ENCODE measurements around the gene DNAJC5G.

DNAJC5G gene

DNA sequence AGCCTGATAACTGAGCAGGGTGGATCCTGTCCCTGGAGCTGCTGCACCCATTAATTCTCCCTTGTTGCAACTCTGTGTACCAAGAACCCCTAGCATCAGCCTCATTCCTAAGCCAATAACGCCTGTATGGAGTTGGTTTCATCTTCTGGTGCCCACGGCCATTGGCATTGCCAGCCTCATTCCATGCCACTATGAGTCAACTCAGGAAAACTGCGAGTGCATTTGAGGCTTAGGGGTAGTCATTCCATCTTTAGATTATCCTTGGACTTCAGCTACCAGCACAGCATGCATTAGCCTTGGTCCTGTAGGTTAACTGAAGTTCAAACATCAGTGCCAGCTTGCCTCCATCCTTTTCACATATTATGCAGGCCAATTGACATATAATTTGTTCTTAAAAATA lies 5.6 kb downstream of the DNAJC5G start:
- Histone ChIP-seq H3K4me1 (ENCODE audit: control insufficient read depth, insufficient read depth, low read length, poor library complexity, severe bottlenecking) (no peaks in the 10 kb centered on the region), H3K4me3 (ENCODE audit: insufficient read depth, low read depth, low read length, poor library complexity, severe bottlenecking) (no peak overlapping the region), H3K9me3 (ENCODE audit: control insufficient read depth, low read length) (no peaks in the 10 kb centered on the region), H3K27ac (ENCODE audit: insufficient read depth, low read length, poor library complexity, severe bottlenecking) (no peak overlapping the region), H3K27me3 (replicated peaks; ENCODE audit: control insufficient read depth, insufficient read depth, low read length, poor library complexity, severe bottlenecking) (no peaks in the 10 kb centered on the region), H3K36me3 (ENCODE audit: control insufficient read depth, insufficient read depth, low read length) (no peaks in the 10 kb centered on the region)
- no peak for DNase-seq

DNA sequence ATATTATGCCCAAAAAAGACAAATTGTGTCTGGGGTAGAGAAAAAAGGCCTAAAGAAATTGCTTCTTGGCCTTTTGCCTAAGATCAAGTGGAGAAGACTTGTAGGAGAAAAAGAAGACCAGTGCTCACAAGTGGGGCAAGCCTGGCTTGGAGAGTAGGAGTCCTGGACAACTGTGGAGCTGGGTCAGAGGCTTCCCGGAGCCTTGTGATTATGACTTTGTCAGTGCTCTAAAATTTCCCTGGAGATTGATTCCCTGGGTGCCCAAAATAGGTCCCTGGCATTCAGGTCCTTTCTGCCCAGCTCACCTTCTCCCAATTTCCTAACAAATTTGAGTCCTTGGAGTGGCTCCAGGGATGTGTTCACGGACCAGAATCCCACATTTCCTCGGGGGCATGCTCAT lies 6.2 kb downstream of the DNAJC5G start:
- Histone ChIP-seq H3K36me3 (ENCODE audit: control insufficient read depth, insufficient read depth, low read length) (no peaks in the 10 kb centered on the region), H3K4me3 (ENCODE audit: insufficient read depth, low read depth, low read length, poor library complexity, severe bottlenecking) (no peak overlapping the region), H3K4me1 (ENCODE audit: control insufficient read depth, insufficient read depth, low read length, poor library complexity, severe bottlenecking) (no peaks in the 10 kb centered on the region), H3K9me3 (ENCODE audit: control insufficient read depth, low read length) (no peaks in the 10 kb centered on the region), H3K27ac (ENCODE audit: insufficient read depth, low read length, poor library complexity, severe bottlenecking) (no peak overlapping the region), H3K27me3 (replicated peaks; ENCODE audit: control insufficient read depth, insufficient read depth, low read length, poor library complexity, severe bottlenecking) (no peaks in the 10 kb centered on the region)
- no peak for DNase-seq

DNA sequence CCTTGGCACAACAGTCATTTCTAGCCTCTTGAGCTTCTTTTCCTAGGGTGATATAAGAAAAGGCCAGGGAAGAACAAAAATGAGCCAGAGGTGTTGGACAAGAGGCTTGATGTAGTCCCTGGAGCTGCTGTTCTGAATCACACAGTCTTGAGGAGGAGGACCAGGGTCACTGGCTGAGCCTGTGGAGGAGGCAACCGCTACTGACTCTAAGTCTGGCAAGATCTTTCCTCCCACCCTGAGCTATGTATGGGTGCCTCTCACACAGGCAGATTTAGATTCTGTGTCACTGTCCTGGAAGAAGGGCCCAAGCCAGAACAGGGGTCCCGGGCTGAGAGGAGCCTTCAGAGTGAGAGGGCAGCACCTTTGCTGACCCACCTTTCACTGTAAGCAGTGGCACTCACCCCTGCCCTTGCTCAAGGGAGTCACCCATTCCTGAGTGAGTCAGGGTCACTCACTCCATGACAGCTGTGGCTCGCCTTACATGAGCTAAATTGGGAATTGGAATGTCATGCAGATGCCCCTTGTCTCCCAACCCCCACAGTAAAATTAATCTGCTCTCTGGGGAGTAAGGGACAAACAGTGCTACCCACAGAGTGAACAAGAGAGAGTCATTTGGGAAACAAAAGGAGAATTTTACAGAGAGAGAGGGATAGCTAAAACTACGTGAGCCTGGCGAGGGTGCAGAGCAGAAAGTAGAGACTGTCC lies 6.8 kb downstream of the DNAJC5G start, which contains the start of gene TRIM54:
Gene TRIM54, plus strand, starts transcription at position 575 of the 705 bp plus-strand sequence. CDS start 303 bp downstream, outside the sequence.
- Histone ChIP-seq H3K4me3 (ENCODE audit: insufficient read depth, low read depth, low read length, poor library complexity, severe bottlenecking) (no peak within 1 kb of the TSS), H3K27me3 (replicated peaks; ENCODE audit: control insufficient read depth, insufficient read depth, low read length, poor library complexity, severe bottlenecking) (no peaks in the 10 kb centered on the region), H3K9me3 (ENCODE audit: control insufficient read depth, low read length) (no peaks in the 10 kb centered on the region), H3K4me1 (ENCODE audit: control insufficient read depth, insufficient read depth, low read length, poor library complexity, severe bottlenecking) (no peaks in the 10 kb centered on the region), H3K36me3 (ENCODE audit: control insufficient read depth, insufficient read depth, low read length) (no peaks in the 10 kb centered on the region), H3K27ac (ENCODE audit: insufficient read depth, low read length, poor library complexity, severe bottlenecking) (no peak within 1 kb of the TSS)
- no peak for DNase-seq

DNA sequence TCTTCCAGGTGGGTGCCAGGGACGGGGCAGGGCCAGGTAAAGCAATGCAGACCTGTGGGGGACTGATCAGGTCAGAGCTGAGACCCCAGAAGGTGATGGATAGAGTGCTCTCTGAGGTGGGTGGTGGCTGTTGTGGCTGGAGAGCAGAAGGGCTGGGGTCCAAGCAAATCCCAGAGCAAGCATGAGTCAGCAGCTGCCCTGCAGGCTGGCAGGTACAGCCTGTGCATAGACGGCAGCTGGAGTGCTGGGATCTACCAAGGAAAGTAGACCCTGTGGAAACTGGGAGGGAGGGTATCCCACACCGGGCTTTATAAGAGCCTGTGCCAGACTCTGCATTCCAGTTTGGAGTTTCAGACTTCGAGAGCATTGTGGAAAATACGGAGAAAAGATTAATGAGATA lies 7.7 kb downstream of the DNAJC5G start:
- H3K27ac ChIP-seq (ENCODE audit: insufficient read depth, low read length, poor library complexity, severe bottlenecking): no peak overlapping the region
- no peak overlapping the region for H3K4me3 ChIP-seq (ENCODE audit: insufficient read depth, low read depth, low read length, poor library complexity, severe bottlenecking)
- H3K36me3 ChIP-seq (ENCODE audit: control insufficient read depth, insufficient read depth, low read length): no peaks in the 10 kb centered on the region
- DNase-seq: no peak
- H3K9me3 ChIP-seq (ENCODE audit: control insufficient read depth, low read length): no peaks in the 10 kb centered on the region
- H3K4me1 ChIP-seq (ENCODE audit: control insufficient read depth, insufficient read depth, low read length, poor library complexity, severe bottlenecking): no peaks in the 10 kb centered on the region
- no peaks in the 10 kb centered on the region for H3K27me3 ChIP-seq (replicated peaks; ENCODE audit: control insufficient read depth, insufficient read depth, low read length, poor library complexity, severe bottlenecking)

DNA sequence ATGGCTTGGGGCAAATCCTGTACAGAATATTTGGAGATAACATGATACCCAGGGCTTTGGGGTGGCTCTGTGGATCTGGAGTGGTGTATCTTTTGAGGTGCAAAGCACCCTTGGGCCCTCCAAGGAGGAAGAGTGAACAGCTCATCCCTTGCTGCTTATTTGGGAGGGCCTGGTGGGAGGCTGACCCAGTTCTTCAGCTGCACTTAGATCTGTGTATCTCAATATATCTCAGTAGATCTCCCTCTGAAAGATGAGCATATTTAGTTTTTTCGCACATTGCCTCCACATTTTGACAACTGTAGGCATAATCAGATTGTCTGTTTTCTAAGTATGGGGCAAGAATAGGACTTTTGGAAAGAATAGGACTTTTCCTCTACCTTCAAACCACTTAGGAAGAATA lies 9.8 kb downstream of the DNAJC5G start:
- H3K27ac ChIP-seq (ENCODE audit: insufficient read depth, low read length, poor library complexity, severe bottlenecking): no peak overlapping the region
- no peaks in the 10 kb centered on the region for H3K27me3 ChIP-seq (replicated peaks; ENCODE audit: control insufficient read depth, insufficient read depth, low read length, poor library complexity, severe bottlenecking)

DNA sequence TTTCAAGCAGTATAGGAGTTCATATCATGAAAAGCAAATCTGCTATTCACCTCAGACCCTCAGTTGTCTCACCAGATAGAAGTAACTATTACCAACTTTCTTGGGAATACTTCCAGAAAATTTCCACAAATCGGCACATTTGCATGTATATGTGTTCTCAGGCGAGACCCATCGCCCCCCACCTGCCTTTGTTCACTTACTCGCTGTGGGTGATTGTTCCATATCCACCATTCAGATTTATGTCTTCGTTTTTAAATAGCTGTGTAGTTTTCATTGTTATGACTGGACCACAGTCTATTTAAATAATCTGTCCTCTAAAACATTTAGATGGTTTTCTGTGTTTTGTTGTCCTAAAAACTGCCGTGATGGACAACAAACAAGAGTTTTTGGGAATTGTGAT lies 10.2 kb downstream of the DNAJC5G start:
- Histone ChIP-seq H3K4me1 (ENCODE audit: control insufficient read depth, insufficient read depth, low read length, poor library complexity, severe bottlenecking) (no peaks in the 10 kb centered on the region), H3K9me3 (ENCODE audit: control insufficient read depth, low read length) (no peaks in the 10 kb centered on the region), H3K36me3 (ENCODE audit: control insufficient read depth, insufficient read depth, low read length) (no peaks in the 10 kb centered on the region)

More for the DNA sequence above, 9.8 kb downstream of the DNAJC5G start:
- Histone ChIP-seq H3K4me3 (ENCODE audit: insufficient read depth, low read depth, low read length, poor library complexity, severe bottlenecking) (no peak overlapping the region), H3K9me3 (ENCODE audit: control insufficient read depth, low read length) (no peaks in the 10 kb centered on the region), H3K4me1 (ENCODE audit: control insufficient read depth, insufficient read depth, low read length, poor library complexity, severe bottlenecking) (no peaks in the 10 kb centered on the region), H3K36me3 (ENCODE audit: control insufficient read depth, insufficient read depth, low read length) (no peaks in the 10 kb centered on the region)
- DNase-seq: no peak

DNA sequence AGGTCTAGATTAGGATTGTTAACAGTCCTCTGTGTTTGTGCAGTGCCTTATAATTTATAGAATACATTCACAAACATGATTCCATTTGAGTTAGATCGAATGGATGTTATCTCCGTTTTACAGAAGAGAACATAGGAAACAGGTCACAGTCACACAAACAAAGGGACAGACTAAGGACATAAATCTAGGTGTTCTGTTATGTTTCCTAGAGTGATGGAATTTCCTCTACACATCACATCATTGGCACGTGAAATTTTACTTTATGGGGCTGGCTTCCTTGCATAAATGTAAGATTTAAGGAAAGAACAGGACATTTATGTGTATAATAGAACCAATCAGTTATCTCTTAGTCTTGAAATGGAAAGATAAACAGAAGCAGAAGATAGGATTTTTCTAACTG lies 13.4 kb downstream of the DNAJC5G start:
- no peaks in the 10 kb centered on the region for H3K36me3 ChIP-seq (ENCODE audit: control insufficient read depth, insufficient read depth, low read length)
- no peaks in the 10 kb centered on the region for H3K9me3 ChIP-seq (ENCODE audit: control insufficient read depth, low read length)
- H3K27ac ChIP-seq (ENCODE audit: insufficient read depth, low read length, poor library complexity, severe bottlenecking): no peak overlapping the region
- DNase-seq: no peak
- H3K4me3 ChIP-seq (ENCODE audit: insufficient read depth, low read depth, low read length, poor library complexity, severe bottlenecking): no peak overlapping the region
- no peaks in the 10 kb centered on the region for H3K4me1 ChIP-seq (ENCODE audit: control insufficient read depth, insufficient read depth, low read length, poor library complexity, severe bottlenecking)
- H3K27me3 ChIP-seq (replicated peaks; ENCODE audit: control insufficient read depth, insufficient read depth, low read length, poor library complexity, severe bottlenecking): no peaks in the 10 kb centered on the region

More for the DNA sequence above, 10.2 kb downstream of the DNAJC5G start:
- Histone ChIP-seq H3K27me3 (replicated peaks; ENCODE audit: control insufficient read depth, insufficient read depth, low read length, poor library complexity, severe bottlenecking) (no peaks in the 10 kb centered on the region), H3K4me3 (ENCODE audit: insufficient read depth, low read depth, low read length, poor library complexity, severe bottlenecking) (no peak overlapping the region), H3K27ac (ENCODE audit: insufficient read depth, low read length, poor library complexity, severe bottlenecking) (no peak overlapping the region)
- no peak for DNase-seq

DNA sequence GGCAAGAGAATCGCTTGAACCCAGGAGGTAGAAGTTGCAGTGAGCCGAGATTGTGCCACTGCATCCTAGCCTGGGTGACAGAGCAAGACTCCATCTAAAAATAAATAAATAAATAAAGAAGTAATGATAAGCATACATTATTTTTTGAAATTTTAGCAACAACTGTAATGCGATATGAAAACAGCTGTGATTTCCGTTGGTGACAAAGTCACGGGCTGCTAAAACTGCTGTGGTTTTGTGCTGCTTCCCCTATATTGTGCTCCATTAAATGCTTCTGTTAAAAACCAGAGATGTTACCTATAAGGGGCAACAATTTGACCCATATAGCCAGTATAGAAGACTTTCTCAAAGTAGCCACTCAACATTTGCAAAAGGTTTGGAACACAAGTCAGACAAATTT lies 15.3 kb downstream of the DNAJC5G start:
- Histone ChIP-seq H3K4me1 (ENCODE audit: control insufficient read depth, insufficient read depth, low read length, poor library complexity, severe bottlenecking) (no peaks in the 10 kb centered on the region), H3K36me3 (ENCODE audit: control insufficient read depth, insufficient read depth, low read length) (no peaks in the 10 kb centered on the region), H3K27ac (ENCODE audit: insufficient read depth, low read length, poor library complexity, severe bottlenecking) (no peak overlapping the region), H3K27me3 (replicated peaks; ENCODE audit: control insufficient read depth, insufficient read depth, low read length, poor library complexity, severe bottlenecking) (no peaks in the 10 kb centered on the region), H3K9me3 (ENCODE audit: control insufficient read depth, low read length) (no peaks in the 10 kb centered on the region), H3K4me3 (ENCODE audit: insufficient read depth, low read depth, low read length, poor library complexity, severe bottlenecking) (no peak overlapping the region)
- DNase-seq: no peak

DNA sequence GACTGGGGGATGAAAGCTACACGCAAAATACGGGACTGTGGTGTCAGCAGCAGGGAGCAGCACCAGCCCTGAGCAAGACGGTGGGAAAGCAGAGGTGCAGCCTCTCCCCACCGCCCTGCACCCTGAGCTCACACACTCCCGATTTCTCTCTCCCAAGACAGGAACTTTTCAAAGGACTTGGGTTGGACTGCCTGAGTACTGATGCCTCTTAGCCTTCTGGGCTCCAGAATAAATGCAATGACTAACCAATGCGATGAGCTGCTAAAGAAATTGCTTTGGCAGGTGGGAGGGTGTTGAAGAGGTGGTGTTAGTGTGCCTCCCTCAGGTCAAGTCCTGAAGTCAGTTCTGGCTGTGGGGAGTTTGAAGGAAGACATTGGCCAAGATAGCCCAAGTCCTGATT lies 16.6 kb downstream of the DNAJC5G start:
- Histone ChIP-seq H3K27me3 (replicated peaks; ENCODE audit: control insufficient read depth, insufficient read depth, low read length, poor library complexity, severe bottlenecking) (no peaks in the 10 kb centered on the region), H3K27ac (ENCODE audit: insufficient read depth, low read length, poor library complexity, severe bottlenecking) (no peak overlapping the region), H3K4me1 (ENCODE audit: control insufficient read depth, insufficient read depth, low read length, poor library complexity, severe bottlenecking) (no peaks in the 10 kb centered on the region), H3K36me3 (ENCODE audit: control insufficient read depth, insufficient read depth, low read length) (no peaks in the 10 kb centered on the region), H3K4me3 (ENCODE audit: insufficient read depth, low read depth, low read length, poor library complexity, severe bottlenecking) (no peak overlapping the region), H3K9me3 (ENCODE audit: control insufficient read depth, low read length) (no peaks in the 10 kb centered on the region)
- no peak for DNase-seq

DNA sequence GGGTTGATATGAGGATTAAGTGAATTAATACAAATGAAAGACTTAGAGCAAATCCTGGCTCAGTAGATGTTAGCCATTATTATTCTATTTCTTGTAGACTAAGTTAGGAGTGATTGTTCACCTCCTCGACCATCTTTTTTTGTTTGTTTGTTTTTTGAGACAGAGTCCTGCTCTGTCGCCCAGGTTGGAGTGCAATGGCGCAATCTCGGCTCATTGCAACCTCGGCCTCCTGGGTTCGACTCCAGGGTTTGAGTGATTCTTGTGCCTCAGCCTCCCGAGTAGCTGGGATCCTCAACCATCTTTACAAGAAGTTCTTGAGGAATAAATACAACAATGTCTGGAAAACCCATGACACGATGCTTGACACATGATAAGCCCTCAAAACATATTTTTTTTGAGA lies 19.7 kb downstream of the DNAJC5G start:
- Histone ChIP-seq H3K27me3 (replicated peaks; ENCODE audit: control insufficient read depth, insufficient read depth, low read length, poor library complexity, severe bottlenecking) (no peaks in the 10 kb centered on the region), H3K4me1 (ENCODE audit: control insufficient read depth, insufficient read depth, low read length, poor library complexity, severe bottlenecking) (no peaks in the 10 kb centered on the region), H3K36me3 (ENCODE audit: control insufficient read depth, insufficient read depth, low read length) (no peaks in the 10 kb centered on the region), H3K4me3 (ENCODE audit: insufficient read depth, low read depth, low read length, poor library complexity, severe bottlenecking) (no peak overlapping the region), H3K9me3 (ENCODE audit: control insufficient read depth, low read length) (no peaks in the 10 kb centered on the region), H3K27ac (ENCODE audit: insufficient read depth, low read length, poor library complexity, severe bottlenecking) (no peak overlapping the region)
- no peak for DNase-seq

All from effector memory CD4-positive, alpha-beta T cell (primary cell).